Neural progenitor cell (in vitro differentiated cells): ENCODE measurements around the gene CDH20. TPM values are rescaled to one million over a fixed set of nuclear protein-coding genes. Genes with fewer than 3 reads are reported as not detected.

ENCODE experiments used
- DNase-seq: peaks from one replicate; pipeline ENCODE4 v3.0.0-alpha.2; 2016; ENCODE audit warnings: low spot score
- H2AFZ ChIP-seq: fragments of 200-600 bp; sonication (generic); replicated peaks from 2 replicates; pipeline ENCODE4 v1.6.1; 2016; ENCODE audit warnings: antibody characterized with exemption
- H3F3A ChIP-seq: fragments of 200-600 bp; sonication (generic); 2 replicates; pipeline ENCODE4 v1.6.1; 2016; ENCODE audit warnings: antibody characterized with exemption, low read depth
- H3K27ac ChIP-seq: fragments of 200-600 bp; sonication (generic); 2 replicates; pipeline ENCODE4 v1.5.1; 2016; ENCODE audit warnings: mild to moderate bottlenecking
- H3K27me3 ChIP-seq: fragments of 200-600 bp; sonication (generic); 2 replicates; pipeline ENCODE4 v1.6.1; 2016; ENCODE audit warnings: mild to moderate bottlenecking, moderate library complexity
- H3K36me3 ChIP-seq: fragments of 200-600 bp; sonication (generic); 2 replicates; pipeline ENCODE4 v1.5.1; 2016
- H3K4me1 ChIP-seq: fragments of 200-600 bp; sonication (generic); 2 replicates; pipeline ENCODE4 v1.6.1; 2016; ENCODE audit warnings: mixed run types
- H3K4me2 ChIP-seq: fragments of 200-600 bp; sonication (generic); 2 replicates; pipeline ENCODE4 v1.6.1; 2016
- H3K4me3 ChIP-seq: fragments of 200-600 bp; sonication (generic); 2 replicates; pipeline ENCODE4 v1.5.1; 2016
- H3K79me2 ChIP-seq: fragments of 200-600 bp; sonication (generic); 2 replicates; pipeline ENCODE4 v1.6.1; 2016; ENCODE audit warnings: low read depth
- H3K9ac ChIP-seq: fragments of 200-600 bp; sonication (generic); 2 replicates; pipeline ENCODE4 v1.6.1; 2016
- H3K9me3 ChIP-seq: fragments of 200-600 bp; sonication (generic); 2 replicates; pipeline ENCODE4 v1.5.1; 2016; ENCODE audit warnings: low read depth
- H4K20me1 ChIP-seq: fragments of 200-600 bp; sonication (generic); 2 replicates; pipeline ENCODE4 v1.6.1; 2016; ENCODE audit warnings: low read depth
- H3K27ac Mint-ChIP-seq: 3 replicates; pipeline ENCODE4 v1.8.0; 2021; ENCODE audit warnings: mixed read lengths
- H3K27me3 Mint-ChIP-seq: 2 replicates; pipeline ENCODE4 v1.8.0; 2022; ENCODE audit warnings: low read depth, mild to moderate bottlenecking, inconsistent platforms, moderate library complexity, mixed read lengths; ENCODE audit not compliant: insufficient read depth
- H3K36me3 Mint-ChIP-seq: 3 replicates; pipeline ENCODE4 v1.8.0; 2021; ENCODE audit warnings: mixed read lengths
- H3K4me1 Mint-ChIP-seq: 3 replicates; pipeline ENCODE4 v1.8.0; 2021; ENCODE audit warnings: mixed read lengths
- H3K4me3 Mint-ChIP-seq: 3 replicates; pipeline ENCODE4 v1.8.0; 2021; ENCODE audit warnings: mild to moderate bottlenecking, moderate library complexity, mixed read lengths
- H3K9me3 Mint-ChIP-seq: 3 replicates; pipeline ENCODE4 v1.8.0; 2020; ENCODE audit warnings: mixed read lengths
- EZH2 ChIP-seq: fragments of 200-600 bp; sonication (generic); IDR thresholded peaks from 2 replicates; pipeline ENCODE4 v1.6.1; 2017; ENCODE audit warnings: antibody characterized with exemption, mild to moderate bottlenecking, moderate library complexity
- EZH2phosphoT487 ChIP-seq: fragments of 200-600 bp; sonication (generic); IDR thresholded peaks from 2 replicates; pipeline ENCODE4 v1.6.1; 2017; ENCODE audit warnings: antibody characterized with exemption
- total RNA-seq: library from RNA; depleted of rRNA; stranded (reverse); fragments of >200 nt; gene quantifications from 2 replicates; pipeline ENCODE4 v1.2.3, GENCODE V29; 2015; ENCODE audit warnings: low replicate concordance
- TF ChIP-seq, protein P1 (sequence below): fragments of 200-600 bp; sonication (generic); IDR thresholded peaks from 2 replicates; pipeline ENCODE4 v1.5.1; 2017; ENCODE audit warnings: antibody characterized with exemption, mild to moderate bottlenecking

The CDH20 gene
- total RNA-seq, 1 donor from 2014 or later, result 1.6 TPM

DNA sequence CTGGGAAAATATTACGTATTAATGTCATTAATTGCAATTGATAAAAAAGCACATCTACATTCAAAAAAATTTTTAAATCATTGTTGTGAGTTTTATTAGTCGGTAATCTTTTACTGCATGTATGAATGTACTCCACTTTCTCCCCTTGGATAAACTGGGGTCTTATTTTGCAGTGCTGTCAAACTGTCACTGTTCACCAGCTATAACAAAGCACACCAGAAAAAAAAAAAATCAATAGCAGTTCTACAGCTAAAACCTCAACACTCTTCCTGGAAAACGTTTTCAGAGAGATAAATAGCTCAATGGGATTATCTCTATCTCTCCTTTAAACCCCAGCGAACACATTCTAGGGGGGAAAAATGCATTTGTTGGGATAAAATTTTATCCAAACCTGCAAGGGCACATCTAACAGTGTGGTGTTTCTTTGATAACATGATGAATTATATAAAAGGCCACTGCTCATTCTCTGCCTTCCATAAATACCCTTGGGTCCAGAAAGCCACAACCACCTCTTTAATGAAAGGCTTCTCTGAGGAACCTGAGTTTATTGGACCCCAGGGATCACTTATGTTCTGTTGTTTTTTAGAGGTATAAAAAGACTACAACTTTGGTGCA is 219.9 kb downstream of the CDH20 start:
- Histone ChIP-seq H3K27me3 (no peaks in the 10 kb centered on the region), H4K20me1 (no peaks in the 10 kb centered on the region), H2AFZ (no peak overlapping the region), H3K4me3 (no peak overlapping the region), H3K79me2 (no peaks in the 10 kb centered on the region), H3K27ac (no peak overlapping the region), H3K36me3 (no peaks in the 10 kb centered on the region), H3K4me1 (peaks cover 4% of the 10 kb centered on the region), H3F3A (no peaks in the 10 kb centered on the region), H3K9ac (no peak overlapping the region), H3K9me3 (no peaks in the 10 kb centered on the region), H3K4me2 (no peak overlapping the region)
- TF ChIP-seq EZH2, result no peak
- TF ChIP-seq, protein P1, sequence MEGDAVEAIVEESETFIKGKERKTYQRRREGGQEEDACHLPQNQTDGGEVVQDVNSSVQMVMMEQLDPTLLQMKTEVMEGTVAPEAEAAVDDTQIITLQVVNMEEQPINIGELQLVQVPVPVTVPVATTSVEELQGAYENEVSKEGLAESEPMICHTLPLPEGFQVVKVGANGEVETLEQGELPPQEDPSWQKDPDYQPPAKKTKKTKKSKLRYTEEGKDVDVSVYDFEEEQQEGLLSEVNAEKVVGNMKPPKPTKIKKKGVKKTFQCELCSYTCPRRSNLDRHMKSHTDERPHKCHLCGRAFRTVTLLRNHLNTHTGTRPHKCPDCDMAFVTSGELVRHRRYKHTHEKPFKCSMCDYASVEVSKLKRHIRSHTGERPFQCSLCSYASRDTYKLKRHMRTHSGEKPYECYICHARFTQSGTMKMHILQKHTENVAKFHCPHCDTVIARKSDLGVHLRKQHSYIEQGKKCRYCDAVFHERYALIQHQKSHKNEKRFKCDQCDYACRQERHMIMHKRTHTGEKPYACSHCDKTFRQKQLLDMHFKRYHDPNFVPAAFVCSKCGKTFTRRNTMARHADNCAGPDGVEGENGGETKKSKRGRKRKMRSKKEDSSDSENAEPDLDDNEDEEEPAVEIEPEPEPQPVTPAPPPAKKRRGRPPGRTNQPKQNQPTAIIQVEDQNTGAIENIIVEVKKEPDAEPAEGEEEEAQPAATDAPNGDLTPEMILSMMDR, result no peak
- TF ChIP-seq EZH2phosphoT487, result no peak
- no peak for DNase-seq
- Mint-ChIP-seq H3K27me3 (peaks cover 3% of the 10 kb centered on the region), H3K4me3 (no peak overlapping the region), H3K4me1 (peaks cover 28% of the 10 kb centered on the region), H3K36me3 (peaks cover 7% of the 10 kb centered on the region), H3K9me3 (peaks cover 3% of the 10 kb centered on the region), H3K27ac (peak overlapping the region; percentile 10)

DNA sequence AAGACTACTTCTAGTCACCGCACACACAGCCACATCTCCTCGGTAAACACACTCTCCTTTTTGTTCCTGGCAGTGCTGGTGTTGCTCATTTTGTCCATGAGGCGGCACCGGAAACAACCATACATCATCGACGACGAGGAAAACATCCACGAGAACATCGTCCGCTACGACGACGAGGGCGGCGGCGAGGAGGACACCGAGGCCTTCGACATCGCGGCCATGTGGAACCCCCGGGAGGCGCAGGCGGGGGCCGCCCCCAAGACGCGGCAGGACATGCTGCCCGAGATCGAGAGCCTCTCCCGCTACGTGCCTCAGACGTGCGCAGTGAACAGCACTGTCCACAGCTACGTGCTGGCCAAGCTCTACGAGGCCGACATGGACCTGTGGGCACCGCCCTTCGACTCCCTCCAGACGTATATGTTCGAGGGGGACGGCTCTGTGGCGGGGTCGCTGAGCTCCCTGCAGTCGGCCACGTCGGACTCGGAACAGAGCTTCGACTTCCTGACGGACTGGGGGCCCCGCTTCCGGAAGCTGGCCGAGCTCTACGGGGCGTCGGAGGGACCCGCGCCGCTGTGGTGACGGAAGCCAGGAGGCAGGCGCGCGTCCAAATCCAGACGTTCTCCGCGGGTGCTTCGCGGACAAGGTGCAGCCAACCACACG is 221.0 kb downstream of the CDH20 start:
- H3F3A ChIP-seq, result no peaks in the 10 kb centered on the region
- H3K27ac ChIP-seq, result no peak overlapping the region
- TF ChIP-seq EZH2, result no peak
- TF ChIP-seq, protein P1, result no peak
- TF ChIP-seq EZH2phosphoT487, result no peak
- H3K79me2 ChIP-seq, result no peaks in the 10 kb centered on the region
- no peaks in the 10 kb centered on the region for H3K9me3 ChIP-seq
- H3K4me2 ChIP-seq, result no peak overlapping the region
- no peak overlapping the region for H2AFZ ChIP-seq
- H3K27me3 Mint-ChIP-seq, result peaks cover 3% of the 10 kb centered on the region
- peaks cover 26% of the 10 kb centered on the region for H3K4me1 Mint-ChIP-seq
- H3K36me3 Mint-ChIP-seq, result peaks cover 5% of the 10 kb centered on the region
- H4K20me1 ChIP-seq, result no peaks in the 10 kb centered on the region
- peaks cover 6% of the 10 kb centered on the region for H3K9me3 Mint-ChIP-seq
- H3K4me3 Mint-ChIP-seq, result no peak overlapping the region
- no peaks in the 10 kb centered on the region for H3K36me3 ChIP-seq
- no peak overlapping the region for H3K4me3 ChIP-seq
- no peak overlapping the region for H3K27ac Mint-ChIP-seq
- no peaks in the 10 kb centered on the region for H3K27me3 ChIP-seq
- DNase-seq, result no peak
- peaks cover 4% of the 10 kb centered on the region for H3K4me1 ChIP-seq
- no peak overlapping the region for H3K9ac ChIP-seq

DNA sequence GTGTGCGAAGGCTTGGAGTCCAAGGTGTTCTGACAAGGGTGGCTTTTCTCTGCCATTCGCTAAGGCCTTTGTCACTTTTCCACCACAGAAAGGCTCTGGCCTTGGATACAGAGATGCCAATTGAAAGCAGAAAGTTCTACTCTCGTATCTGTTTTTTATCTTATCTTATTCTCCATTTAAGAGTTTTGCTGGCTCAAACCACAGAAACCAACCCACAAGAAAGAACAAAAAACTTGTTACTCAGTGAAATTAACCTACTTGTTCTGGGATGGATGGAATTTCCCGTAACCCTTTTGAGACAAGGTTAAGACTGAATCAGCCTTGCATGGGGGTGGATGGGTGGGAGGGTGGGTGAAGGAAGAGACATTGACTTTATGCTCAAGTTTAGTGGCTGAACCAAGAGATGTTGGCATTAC is 221.7 kb downstream of the CDH20 start:
- Mint-ChIP-seq H3K27ac (no peak overlapping the region), H3K4me3 (no peak overlapping the region), H3K27me3 (no peaks in the 10 kb centered on the region), H3K4me1 (peaks cover 21% of the 10 kb centered on the region), H3K36me3 (peaks cover 5% of the 10 kb centered on the region), H3K9me3 (peaks cover 10% of the 10 kb centered on the region)
- Histone ChIP-seq H3K27ac (no peak overlapping the region), H3K79me2 (no peaks in the 10 kb centered on the region), H4K20me1 (no peaks in the 10 kb centered on the region), H3K27me3 (no peaks in the 10 kb centered on the region), H3K4me2 (no peak overlapping the region), H3K9ac (no peak overlapping the region), H3K9me3 (no peaks in the 10 kb centered on the region), H3F3A (no peaks in the 10 kb centered on the region), H2AFZ (no peak overlapping the region), H3K36me3 (no peaks in the 10 kb centered on the region), H3K4me3 (no peak overlapping the region), H3K4me1 (peaks cover 4% of the 10 kb centered on the region)
- no peak for DNase-seq
- TF ChIP-seq EZH2, result no peak
- TF ChIP-seq EZH2phosphoT487, result no peak
- TF ChIP-seq, protein P1, result no peak
